Left renal pelvis (tissue), 4 donors: ENCODE data around the gene TWIST2. TPM values are rescaled to one million over a fixed set of nuclear protein-coding genes. Genes with fewer than 3 reads are reported as not detected.

Experiments
- DNase-seq, 4 donors: peaks; one replicate each; pipeline ENCODE4 v3.0.0-alpha.2; 2013; ENCODE audit warnings: low read depth in 4 of 4, low spot score in 3 of 4
- polyA plus RNA-seq, 4 donors: library from polyadenylated mRNA; unstranded; fragments of 120-200 nt; gene quantifications; one replicate each; pipeline ENCODE4 v1.2.1, GENCODE V29; 2013; ENCODE audit not compliant: insufficient read length in 4 of 4

Gene TWIST2
- polyA plus RNA-seq, 4 donors, result 4.0 to 46.3 (median 6.0) TPM

DNA sequence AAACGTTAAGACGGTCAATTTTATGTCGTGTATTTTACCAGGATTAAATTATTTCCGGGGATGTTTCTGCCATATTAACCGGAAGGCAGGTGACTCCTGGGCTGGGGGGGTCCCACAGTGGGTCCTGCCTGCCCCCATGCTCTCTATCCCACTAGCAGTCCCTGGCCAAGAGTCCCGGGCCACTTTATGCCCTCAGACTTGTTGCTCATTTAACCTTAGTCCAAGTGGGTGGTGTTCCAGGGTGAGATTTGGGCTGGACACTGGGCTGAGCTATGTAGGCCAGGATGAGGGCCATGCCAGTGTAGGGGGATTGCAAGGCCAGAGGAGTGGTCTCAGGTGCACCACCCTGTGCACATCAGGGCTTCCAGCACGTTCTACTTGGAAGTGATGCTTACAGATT, 24.1 kb downstream of the TWIST2 start:
- DNase-seq, result no peak

DNA sequence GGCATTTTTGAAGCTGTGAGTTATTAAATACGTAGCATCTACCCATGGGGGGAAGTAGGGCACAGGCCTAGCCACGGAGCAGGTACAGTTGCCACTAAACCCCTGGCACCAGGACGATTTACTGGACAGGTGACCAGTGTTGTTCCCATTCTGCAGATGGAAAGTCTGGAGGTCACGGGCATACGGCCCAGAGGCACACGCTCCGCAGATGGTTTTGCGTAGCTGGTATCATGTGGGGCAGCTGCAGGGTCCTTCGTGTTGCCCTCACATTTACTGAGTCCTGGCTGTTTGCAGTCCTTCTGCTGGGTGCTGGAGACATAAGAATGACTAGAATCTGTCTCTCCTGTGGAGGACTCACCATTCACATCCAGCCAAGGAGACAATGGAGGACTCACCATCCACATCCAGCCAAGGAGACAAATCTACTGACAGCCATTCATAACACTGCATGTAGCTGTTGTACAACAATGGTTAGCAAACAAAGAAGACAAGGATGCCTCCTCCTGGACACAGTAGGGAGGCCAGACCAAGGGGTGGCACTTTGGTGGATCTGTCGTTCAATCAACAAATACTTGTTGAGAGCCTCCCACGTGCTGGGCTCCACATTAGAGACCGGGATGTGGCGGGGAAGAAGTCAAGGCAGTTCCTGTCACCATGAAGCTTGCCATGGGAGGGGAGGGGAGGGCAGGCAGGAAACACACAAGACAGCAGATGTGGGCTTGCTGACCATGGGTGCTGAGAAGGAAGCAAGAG, 24.9 kb downstream of the TWIST2 start:
- DNase-seq, result no peak

DNA sequence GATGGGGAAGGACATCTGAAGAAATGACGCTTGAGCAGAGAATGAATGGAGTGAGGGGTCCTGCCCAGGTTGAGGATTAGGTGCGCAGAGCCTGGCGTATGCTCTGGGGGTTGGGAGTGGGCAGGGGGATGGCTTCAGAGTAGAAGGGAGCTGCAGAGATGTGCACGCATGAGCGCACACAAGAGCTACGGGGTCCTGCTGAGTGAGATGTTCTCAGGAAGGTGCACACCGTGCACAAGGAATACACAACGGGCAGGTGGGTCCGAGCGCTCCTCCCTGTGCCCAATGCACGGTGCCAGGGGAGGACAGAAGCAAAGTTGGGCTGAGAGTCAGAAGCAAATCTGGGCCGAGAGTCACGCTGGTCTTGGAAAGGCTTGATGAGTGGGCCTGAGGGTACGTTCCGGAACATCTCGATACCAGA, 25.5 kb downstream of the TWIST2 start:
- DNase-seq, result no peak

DNA sequence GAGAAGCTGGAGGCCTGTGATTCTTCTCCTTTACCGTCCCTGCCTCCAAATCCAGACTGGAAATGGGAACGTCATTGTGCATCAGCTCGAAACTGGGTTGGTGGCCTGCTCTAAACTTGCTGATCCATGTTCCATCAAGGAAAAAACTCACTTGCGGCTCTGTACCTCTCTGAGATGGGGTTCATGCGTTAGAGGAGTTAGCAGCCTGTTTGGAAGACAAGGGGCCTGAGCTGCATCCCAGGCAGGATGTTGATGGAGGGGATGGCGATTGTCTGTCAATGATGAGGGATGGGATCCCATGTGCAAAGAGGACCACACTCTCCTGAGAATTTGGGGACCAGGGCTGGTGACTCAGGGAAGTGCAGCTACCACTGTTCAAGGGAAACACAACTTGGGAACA, 26.0 kb downstream of the TWIST2 start:
- no peak for DNase-seq

DNA sequence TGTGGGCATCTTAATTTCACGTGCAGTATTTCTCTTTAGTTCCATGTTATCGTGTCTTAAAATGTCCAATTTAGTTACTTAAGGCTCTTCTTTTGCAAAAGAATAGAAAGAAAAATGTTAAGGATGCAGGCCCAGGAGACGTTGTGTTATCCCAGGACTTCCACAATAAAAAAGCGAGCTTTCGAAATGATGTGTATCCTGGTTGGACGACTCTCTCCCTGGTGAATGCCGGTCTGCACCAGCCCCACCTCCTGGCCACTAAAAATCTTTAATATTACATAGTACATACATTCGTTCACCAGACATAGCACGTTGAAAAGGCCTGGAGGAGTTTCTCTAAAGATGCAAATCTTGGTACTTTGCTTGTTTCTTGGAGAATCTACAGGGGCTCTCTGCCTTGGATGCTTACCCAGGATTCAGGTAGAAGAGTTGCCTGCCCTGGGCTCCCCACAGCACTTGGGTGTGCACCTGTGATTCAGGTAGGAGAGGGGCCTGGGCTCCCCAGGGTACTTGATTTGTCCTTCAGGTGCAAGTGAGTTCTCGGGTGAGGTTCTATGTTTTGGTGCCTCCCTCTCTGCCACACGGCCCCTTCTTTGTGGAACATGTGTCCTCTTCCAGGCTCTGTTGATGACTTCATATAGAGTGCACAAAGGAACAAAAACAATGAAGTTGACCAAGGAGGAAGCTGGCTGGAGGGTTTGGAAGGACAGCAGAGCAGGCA, 26.6 kb downstream of the TWIST2 start:
- DNase-seq, result no peak

DNA sequence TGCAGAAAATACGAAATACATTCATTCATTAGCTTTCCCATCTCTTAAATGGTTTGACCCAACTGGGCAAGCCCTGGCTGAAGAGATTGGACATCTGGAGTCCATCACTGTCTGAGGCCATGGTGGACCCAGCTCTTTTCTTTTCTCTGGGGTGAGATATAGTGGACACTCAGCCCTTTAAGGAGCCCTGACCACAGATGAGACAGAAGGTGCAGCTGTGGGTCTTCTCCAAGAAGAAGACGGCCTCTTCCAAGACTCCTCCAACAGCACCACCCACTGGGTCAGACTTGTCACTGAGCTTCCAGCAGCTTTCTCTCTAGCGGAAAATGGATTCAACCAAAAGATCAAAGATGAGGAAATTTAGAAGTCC, 27.2 kb downstream of the TWIST2 start:
- DNase-seq, result no peak

GRCh38 chr2:238875471-238876231, 27.8 kb downstream of the TWIST2 start:
- DNase-seq, result no peak

DNA sequence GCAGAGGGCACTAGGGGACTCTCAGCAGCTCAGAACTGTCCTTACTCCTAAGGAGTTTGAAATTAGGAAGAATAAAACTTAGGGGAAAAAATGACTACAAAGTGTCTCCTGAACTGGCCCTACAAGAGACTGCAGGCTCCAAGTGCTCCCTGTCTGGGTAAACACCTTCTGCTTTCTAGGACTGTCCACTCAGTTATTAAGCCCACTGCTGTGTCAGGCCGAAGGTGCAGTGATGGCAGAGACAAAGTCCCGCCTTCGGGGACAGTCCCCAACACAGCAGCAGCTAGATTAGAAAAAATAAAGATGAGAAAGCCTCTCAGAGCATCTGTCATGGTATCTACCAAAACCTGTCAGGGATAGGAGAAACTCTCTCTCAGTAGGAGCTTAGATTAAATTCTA, 28.3 kb downstream of the TWIST2 start:
- DNase-seq, result no peak

DNA sequence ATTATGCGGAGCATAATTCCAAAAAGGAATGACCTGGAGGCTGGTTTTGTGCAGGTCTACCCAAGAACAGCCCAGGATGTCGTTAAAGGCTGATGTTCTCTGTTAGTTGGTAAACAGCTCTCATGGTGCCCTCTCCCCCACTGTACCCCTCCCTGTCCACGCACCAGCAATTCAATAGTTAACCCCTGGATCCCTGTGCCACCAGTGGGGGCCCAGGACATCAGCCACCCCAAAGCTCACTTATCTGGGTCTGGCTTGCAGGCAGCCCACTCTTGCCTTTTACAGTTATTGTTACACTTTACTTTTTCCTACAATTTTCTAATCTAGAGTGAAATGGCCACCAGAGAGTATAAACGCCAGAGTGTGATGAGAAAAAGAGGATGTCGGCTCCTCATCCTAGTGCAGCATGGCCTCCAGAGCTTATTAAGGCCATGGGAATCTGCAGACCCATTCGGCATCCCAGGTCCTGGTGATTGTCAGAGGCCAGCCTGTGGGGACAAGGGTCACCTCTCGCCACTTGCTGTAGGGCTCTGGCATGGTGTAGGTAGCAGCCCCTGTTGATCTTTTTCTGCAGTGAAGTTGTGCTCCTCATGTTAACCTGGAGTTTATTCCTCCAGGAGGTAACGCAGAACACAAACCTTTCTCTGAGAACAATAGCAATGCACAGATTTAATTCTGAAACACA, 30.3 kb downstream of the TWIST2 start:
- DNase-seq, result no peak

DNA sequence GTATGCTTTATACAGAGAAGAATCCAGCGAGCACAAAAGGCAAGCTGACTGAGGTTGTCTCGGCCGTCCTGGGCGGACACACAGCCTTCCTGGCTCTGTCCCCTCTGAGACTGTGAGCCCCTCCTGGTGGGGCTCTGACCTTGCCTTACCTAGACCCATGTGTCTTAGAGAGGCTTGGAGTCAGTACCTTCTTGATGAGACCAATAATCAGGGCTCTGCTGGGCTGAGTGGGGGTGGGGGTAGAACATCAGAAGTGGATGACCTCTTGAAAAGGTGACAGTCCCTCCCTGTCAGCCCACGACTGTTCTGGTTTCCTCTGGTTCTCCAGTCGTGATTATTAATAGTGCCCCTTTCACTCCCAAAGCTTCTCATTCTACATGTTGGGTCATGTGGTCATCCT, 31.2 kb downstream of the TWIST2 start:
- no peak for DNase-seq

DNA sequence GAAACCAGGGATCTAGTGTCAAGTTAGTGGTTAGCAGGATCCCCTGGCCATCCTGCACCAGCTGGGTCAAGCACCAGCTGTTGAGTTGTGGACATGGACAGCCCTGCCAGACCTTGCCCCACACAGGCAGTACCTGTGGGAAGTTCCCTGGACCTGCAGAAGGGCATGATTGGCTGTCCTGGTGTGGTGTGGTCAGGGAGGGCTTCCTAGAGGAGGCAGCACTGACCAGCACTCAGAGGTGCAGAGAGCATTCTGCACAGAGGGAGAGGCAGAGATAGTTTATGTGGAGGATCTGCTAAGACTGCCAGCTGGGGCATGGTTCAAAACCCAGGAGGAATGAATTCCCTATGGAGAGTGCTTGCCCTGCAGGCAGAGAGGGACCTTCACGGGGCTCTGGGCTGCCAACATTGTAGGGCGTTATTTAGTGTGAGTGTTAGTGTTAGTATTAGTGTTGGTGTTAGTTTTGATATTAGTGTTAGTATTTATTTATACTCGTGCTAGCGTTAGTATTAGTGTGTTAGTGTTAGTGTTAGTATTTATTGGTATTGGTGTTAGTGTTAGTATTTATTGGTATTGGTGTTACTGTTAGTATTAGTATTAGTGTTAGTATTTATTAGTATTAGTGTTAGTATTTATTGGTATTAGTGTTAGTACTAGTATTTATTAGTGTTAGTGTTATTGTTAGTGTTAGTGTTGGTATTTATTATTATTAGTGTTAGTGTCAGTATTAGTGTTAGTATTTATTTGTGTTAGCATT, 31.9 kb downstream of the TWIST2 start:
- DNase-seq, result no peak

- DNase-seq, result no peak
Measured at GRCh38 chr2:238881353-238882081, 33.6 kb downstream of the TWIST2 start.

DNA sequence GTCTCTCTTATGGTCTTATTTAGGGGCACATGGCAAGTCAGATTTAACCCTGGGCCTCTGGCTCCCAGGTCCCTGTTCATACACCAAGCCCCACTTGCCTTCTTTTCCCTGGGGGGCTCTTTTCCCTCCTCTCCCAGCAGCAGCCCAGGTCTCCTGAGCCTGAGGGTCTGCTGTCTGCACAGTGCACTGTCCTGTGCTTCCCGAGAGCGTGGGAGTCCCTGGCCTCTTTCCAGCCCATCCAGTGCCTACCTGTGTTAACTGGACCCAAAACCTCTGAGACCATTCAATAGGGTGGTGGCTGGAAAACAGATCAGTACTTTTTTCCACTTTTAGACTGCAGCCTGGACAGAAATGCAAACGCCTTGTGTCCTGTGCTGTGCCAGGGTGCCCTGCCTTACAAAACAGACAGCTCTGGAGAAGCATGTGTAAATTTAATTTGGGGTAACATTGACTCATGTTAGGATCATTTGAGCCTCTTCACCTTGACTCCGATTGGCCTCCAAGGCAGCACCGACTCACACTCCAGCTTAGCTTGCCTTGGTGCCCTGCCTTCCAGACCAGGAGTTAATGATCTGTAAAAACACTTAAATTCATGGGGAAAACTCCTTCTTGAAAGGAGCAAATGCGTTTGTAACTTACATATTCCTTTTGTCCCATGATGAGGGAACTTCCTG, 34.3 kb downstream of the TWIST2 start:
- no peak for DNase-seq

GRCh38 chr2:238883421-238883901, 35.6 kb downstream of the TWIST2 start:
- DNase-seq, result no peak

DNA sequence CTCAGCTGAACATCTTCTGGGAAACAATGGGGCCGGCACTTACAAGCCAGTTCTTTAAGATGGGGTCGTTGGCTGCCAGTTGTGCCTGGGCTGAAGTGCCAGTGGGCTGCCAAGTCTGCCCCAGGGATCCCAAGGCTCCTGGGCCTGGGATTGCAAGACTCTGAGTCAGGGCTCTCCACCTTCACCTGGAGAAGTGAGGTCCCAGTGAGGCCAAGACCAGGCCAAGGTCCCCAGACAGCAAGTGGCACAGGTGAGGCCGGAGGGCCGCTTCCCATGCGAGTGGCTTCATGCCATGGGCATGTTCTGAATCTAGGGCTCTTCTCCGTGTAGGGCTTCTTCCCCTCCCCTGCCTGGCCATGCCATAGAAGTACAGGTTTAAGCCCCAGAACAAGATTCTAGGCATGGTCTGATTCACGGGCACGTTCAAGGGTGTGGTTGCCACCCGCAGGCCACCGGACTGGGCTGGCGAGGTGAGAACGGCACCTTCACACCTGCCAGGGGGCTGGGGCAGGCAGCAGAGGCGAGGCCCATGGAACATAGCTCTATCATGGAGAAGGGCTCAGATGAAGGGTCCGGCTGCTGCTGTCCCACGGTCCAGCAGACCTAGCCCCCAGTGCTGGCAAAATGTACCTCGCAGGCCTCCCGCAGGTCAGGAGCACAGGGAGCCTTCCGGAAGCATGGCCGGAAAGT, 36.4 kb downstream of the TWIST2 start:
- no peak for DNase-seq

- DNase-seq, result no peak
Measured at GRCh38 chr2:238884812-238885408, 37.0 kb downstream of the TWIST2 start.

DNA sequence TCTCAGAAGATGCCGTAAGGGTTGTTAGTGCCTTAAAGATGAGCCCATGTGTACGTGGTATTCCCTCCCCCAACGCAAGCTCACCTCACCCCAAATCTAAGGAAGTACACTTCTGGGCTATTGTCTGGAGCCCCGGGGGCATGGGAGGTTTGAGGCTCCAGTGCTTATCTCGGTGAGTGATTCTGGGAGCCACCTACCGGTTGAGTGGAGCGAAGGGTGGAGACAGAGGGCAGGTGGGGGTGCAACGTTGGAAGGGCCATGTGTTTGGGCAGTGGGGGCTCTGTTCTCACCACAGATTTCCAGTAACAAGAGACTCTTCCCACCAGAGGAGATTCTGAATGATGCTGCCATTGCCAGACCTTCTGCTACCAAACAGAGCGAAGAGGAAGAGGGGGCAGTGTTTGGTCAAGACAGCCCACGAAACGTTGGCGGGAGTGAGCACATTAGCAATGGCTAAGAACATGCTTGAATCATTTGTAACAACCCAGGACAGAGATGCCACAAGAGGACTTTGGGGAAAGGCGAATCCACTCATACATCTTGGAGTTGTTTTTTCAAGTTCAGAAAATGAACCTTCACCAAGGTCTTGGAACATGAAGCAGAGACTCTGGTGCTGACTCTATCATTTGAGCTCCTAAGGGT, 38.7 kb downstream of the TWIST2 start:
- no peak for DNase-seq
